Stimulated activated naive CD4-positive, alpha-beta T cell treated with Interleukin-2 at 50 U/mL for 16 hours (primary cell): ENCODE results near the gene PLEKHH1.
A peak's percentile ranks its signal among the peaks of the same experiment; 100 is the strongest.

Experiments used
- DNase-seq: peaks from one replicate; lab custom pipeline; 2025; lab: John Stamatoyannopoulos, UW

Gene PLEKHH1

DNA sequence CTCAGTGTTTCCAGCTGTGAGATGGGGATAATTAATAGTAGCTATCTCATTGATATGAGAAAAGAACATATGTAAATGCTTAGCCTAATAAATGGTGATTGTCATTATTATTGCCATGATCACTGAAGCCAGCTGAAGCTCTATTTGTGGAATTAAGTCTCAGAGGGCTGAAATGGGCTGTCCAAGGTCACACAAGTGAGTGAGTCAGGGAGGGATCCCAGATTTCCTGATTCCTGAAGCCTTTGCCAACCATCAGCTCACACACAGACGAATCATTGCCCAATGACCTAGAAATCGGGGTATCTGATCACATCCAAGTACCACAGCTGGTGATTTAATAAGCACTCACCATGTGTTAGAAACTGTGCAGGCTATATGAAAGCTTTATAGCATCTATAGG lies 23.0 kb upstream of the PLEKHH1 start:
- no peak for DNase-seq

DNA sequence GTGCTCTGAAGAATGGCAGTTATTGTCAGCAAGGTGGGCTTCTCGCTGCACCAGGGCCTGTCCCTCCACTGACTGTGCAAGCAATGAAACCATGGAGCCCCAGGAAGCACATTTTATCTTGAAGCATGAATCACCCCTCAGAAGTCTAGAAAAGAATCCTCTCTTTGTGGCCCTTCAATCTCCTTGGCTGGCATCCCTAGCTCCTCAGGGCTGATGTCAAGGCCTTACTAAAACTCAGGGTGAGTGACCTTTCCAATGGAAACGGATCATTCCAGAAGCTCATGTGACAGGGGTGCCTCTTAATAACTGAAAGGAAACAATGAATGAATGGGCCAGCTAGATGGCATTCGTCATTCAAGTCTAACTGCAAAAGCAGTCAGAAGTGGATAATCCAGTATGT lies 22.3 kb upstream of the PLEKHH1 start:
- DNase-seq, result no peak

DNA sequence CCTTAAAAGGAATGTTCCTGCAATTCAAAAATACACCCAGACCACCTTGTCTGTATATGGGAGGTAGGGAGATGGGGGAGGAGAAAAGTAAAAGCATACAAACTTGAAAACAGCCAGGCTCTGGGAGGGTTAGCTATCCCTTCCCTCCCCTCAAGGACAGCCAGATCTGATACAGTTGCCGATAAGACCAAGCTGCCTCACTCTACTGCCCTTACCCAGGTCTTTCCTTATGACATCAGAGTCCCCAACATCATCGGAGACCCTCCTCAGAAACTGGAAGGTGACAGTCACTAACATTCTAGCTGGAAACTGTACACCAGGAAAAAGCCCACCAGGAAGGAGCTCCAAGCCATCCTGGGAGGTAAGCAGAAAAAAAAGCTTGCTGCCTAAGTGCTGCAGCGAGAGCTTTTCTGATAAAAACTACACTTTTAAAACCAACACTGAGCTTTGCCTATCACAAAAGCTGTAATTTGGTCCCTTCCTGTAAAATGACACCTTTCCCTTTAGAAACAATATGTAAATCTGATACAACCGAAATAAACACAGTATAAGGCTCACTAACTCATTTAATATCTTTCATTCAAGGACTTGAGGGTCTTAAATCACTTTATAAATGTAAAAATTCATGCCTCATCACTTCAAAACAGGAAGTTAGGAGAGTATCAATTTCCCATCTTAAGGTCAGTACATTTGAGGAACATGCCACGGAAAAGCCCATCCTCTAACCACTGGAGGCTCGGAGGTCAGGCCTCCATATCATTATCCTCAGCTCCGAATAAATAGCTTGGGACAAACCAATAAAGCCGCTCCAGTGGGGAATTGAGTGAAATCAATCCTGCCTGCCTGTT lies 20.4 kb upstream of the PLEKHH1 start:
- DNase-seq, result no peak

DNA sequence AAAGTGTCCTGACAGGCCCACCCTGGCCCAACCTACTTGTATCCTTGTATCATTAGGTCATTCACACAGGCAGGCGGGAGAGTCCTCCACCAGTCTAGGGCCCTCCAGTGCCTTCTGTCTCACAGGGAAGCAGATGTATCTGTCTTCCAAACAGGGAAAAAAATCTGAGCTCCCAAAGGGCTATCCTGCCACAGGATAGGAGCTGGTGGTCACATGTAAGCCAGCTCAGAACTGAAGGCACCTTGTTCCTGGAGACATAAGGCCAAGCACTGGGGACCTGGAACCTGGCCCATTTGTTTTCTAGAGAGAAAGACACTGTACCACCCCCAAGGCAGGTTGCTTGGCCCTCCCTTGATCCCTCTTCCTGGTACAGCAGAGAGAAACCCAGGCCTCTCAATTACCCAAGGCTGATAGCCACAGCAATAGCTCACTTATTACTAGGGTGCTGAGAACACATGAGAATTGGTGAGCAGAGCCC lies 19.4 kb upstream of the PLEKHH1 start:
- no peak for DNase-seq

DNA sequence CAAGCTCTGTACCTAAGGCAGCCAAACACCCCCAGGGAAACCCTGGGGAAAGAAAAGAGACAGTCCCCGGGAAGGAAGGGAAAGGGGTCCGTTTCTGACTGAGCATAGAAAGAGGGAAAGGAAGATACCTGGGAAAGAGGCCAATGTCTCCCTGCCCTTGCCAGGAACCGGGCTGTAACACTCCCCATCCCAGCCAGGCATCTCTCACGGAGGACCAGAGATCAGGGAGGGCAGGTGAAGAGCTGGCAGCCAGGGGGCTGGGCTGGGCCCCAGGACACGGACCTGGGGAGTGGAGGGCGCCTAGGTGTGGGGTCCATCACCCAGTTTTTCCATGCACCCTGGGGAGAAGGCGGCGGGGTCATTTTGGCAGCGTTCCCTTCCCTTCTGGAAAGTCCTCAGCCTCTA lies 18.9 kb upstream of the PLEKHH1 start:
- no peak for DNase-seq

DNA sequence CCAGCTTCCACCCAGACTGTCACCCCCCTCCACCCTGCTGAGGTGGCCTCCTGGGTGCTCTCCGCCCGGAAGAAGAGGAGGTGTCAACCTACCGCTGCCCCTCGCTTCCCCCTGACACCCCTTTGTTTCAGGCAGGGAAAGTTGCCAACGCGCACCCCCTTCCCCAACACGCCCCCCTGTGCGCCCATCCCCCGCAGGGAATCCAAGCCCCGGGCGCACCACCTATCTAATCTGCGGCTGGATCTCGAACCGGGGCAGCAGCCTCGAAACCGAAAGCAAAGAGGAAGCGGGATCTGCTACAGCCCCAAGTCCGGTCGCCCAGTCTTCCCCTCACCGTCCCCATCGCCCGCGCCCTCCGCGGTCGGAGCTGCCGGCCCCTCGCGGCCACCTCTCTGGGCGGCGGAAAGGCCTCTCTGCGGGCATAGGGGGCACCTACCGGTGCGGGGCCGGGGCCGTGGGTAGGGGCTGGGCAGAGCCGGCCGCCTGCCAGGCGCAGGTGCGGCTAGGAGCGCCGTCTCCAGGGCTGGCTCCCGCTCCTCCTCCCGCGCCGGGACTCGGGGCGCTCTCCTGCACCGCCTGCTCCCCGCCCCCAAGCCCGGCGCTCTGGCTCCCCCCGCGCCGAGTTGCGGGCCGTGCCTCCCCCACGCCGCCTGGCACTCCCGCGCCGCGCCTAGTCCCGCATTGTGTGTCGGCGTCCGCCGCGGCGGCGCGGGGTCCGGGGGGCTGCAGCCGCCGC lies 18.3 kb upstream of the PLEKHH1 start:
- peak; percentile 44 for DNase-seq

DNA sequence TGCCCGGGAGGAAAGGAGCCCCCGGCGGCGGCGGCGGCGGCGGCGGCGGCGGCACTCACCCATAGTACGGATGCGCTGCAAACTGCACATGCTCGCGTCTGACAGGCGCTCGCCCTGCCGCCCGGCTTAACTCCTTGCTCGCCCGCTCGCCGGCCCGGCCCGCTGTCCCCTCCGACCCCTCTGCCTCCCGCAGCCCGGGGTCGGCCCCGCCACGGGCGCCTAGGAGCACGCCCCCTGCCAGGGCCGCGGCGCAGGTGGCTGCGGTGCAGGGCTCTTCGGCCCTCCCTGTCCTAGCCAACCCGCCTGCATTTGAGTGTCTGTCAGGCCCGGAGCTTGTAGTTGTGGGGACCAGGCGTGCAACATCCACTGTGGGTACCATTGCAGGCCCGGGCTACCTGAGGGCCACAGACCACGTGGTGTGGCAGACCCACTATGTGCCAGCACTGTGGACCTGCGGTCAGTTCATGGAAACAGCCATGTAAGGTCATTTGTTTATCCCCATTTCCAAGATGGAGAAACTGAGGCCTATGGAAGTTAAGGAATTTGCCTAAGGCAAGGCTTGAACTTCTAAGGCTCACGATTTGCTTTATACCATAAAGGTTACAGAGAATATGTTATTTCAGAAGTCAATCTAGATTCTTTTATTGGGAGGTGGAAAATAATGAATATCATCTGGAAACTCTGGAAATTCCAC lies 17.6 kb upstream of the PLEKHH1 start:
- peak; percentile 44 for DNase-seq

DNA sequence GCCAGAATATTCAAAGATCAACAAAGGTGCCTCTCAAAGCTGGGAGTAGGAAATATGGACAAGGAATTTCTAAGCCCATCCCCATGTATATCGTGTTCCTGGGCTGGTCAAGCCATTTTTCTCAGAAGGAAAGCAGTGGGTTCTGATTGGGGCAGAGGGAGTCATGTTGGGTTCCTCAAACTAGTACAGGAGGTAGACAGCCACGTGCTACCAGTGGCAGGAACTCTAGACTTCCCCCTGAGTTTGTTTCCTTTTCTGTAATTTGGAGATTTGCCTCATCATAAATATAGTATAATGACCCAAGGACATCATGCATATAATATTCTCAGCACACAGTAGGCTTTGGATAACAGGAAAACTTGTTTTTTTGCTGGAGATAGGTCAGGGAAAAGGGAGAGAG lies 16.4 kb upstream of the PLEKHH1 start:
- DNase-seq, result no peak

DNA sequence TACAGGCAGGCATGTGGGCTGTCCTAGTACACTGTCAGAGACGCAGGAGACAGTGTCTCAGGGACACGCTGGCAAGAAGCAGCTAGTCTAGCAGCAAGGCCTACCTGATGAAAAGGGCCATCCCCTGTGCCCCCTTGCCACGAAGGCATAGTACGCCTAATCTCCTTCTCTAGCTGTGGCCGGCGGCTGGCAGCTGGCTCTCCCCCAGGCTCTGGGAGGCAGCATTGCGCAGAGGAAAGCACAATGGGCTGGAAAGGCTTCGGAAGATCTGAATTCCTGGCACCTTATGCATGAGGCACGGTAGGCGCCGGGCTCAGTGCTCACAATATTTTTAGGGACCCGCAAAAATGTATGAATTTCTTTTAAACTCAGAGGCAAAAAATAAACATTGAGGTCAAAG lies 16.0 kb upstream of the PLEKHH1 start:
- no peak for DNase-seq

DNA sequence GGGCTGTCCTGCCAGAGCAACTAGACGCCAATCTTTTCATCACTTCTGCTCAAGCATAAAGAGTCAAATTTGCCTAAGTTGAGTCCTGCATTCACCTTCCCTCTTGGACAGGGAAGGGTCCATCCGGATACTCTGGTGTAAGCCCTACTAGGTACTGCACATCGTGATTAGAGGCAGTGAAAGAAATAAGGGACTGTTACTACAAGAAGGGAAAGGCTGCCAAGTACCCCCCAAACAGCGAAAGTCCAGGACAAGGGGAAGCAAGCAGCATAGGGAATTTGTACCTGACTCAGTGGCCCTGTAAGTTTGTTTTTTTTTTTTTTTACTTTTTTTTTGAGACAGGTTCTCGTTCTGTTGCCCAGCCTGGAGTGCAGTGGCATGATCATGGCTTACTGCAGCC lies 13.7 kb upstream of the PLEKHH1 start:
- no peak for DNase-seq

DNA sequence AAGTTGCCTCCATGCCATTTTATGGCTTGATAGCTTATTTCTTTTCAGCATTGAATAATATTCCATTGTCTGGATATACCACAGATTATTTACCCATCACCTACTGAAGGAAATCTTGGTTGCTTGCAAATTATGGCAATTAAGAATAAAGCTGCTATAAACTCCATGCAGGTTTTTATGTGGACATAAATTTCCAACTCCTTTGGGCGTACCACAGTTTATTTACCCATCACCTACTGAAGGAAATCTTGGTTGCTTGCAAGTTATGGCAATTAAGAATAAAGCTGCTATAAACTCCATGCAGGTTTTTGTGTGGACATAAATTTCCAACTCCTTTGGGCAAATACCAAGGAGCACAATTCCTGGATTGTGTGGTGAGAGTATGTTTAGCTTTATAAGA lies 12.6 kb upstream of the PLEKHH1 start:
- no peak for DNase-seq

DNA sequence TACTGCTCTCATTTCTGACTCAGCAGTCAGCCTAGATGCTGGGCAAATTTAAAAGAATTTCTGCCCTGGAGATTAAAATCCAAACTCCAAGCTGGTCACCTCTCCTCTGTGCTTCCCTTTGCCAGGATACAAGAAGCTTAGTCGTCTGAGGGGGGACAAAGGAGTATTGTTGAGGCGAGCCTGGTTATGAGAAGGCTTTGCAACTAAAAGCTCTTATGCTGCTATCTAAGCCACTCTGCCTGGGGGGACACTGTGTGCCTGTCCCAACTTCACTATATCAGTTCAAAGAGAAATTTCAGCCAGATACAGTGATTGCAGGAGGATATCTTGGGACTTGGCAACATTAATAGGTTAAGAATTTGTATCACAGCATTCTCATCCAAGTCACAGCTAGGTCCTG lies 10.8 kb upstream of the PLEKHH1 start:
- DNase-seq, result no peak

DNA sequence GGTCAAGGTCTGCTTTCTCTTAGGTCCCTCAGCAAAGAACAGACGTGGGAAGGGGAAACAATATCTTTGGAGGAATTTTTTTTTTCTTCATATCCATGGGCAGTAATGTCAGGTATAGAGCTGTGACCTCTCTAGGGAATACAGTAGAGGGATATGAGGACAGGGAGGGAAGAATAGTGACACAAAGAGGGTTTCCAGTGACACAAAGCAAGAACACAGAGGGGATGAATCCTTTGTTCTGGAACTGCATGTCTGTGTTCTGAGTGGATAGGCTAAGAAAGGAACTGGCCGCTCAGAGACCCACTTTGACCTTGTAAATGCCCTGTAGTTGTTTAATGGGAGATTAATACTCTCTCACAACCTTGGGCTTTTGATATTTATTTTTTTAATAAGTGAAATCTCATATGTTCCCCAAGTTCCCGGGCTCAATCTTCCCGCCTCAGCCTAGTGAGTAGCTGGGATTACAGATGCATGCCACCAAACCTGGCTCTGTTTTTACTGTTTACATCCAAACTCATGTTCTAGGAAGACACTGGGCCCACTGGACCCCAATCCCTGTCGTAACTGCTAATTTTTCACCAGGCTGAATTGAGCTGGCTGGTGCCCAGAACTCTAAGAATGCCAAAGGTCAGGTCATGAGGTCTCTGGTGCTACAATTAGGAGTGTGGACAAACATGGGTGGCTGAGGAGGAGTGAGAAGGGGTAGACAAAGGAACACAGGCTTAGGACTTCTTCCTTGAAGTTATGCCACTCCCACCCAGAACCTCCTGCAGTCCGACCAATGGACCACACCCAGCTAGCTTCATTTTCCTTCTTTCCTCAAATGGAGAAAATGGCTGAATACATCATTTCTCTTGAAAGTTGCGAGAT lies 9.1 kb upstream of the PLEKHH1 start:
- no peak for DNase-seq

DNA sequence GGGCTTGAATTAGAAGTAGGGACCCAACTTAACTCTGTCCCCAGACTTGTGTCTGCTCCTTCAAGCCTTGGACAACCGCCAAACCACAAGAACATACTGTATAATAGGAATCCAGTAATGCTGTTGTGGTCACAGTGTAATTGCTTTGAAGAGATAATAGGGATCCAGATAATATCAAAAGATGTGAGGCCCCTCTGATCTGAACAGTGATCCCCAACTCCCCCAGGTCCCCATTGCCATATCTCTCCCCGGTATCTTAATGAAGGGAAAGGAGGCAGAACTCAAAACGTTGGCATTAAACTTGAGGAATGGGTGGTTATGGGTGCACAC lies 8.5 kb upstream of the PLEKHH1 start:
- no peak for DNase-seq

DNA sequence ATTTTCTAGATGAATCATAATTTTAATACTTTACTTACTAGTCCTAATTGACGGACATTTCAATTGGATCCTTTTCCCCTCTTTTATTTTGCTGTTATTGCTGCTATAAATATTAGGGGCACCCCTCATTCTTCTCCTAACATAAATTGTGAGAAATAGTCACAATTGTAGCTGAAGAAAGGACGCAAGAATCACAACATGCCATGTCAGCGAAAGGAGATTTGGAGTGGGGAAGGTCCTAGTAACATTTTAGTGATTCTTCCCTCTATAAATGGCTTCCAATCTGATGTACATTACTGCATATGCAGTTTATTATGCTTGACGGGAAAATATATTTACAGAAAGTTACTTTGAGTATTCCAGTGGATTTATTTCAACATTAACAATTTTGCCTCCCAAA lies 7.7 kb upstream of the PLEKHH1 start:
- no peak for DNase-seq

DNA sequence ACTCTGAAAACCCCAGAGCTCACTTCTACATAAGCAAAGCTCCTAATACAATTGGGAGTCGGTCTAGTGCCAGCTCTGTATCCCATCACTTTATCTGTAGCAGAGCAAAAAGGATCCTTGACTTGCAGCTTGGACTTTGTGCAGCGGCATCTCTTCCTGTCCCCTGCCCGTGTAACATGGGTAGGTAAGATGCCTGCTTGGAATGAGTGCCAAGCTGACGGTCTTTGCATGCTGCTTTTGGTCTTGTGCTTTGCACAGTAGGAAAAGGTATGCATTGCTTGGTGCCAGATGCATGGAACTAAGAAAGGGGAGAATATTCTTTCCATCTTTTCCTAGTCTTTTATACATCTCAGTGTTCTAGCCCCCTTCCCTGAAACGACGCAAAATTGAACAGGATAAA lies 6.9 kb upstream of the PLEKHH1 start:
- no peak for DNase-seq

DNA sequence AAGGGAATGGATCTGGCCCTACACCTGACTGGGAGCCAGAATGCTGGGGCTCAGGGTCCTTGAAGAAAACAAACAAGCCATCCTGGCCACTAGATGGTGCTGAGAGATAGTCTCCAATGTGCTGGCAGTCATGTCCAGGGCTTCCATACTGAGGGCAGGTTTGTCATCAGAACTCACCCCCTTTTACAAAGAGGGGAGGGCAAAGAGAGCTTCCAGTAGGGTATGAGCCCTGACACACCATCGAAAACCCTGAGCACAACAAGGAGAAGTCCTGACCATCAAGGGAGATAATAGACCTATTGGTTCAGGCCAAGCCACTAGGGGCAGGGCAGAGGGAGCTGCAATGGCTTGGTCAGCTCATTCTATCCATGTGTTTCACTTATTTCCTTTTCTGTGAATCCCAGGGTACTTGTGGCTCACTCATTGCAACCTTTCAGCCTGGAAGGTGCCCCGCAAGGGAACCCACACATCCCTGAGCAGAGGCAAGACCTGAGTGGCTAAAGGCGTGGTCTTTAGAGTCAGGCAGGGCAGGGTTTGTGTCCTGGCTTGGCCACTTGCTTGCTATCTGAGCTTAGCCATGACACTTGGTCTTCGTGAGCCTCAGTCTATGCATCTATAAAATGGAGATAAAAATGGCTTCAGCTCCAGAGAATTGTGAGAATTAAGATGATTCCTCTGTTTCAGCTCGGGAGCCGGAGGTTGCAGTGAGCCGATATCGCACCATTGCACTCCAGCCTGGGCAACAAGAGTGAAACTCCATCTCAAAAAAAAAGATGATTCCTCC lies 6.2 kb upstream of the PLEKHH1 start:
- DNase-seq, result peak; percentile 8

DNA sequence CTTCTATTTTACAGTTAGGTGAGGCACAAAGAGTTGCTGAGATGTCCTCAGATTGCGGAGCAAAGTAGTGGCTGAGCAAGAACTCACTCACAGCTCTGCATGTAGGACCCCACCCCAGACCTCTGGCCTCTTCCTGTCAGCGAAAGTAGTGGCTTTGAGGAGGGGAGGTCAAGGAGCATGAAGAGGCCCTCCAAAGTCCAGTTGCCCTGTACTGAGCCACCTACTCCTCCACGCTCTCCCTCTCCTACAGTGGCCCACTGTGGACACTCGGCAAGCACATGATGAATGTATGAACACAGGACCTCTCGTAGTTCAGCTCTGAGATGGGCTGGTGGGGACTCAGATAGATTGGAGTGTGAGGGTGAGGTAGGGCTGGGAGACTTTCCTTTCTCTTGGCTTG lies 5.3 kb upstream of the PLEKHH1 start:
- DNase-seq, result no peak

DNA sequence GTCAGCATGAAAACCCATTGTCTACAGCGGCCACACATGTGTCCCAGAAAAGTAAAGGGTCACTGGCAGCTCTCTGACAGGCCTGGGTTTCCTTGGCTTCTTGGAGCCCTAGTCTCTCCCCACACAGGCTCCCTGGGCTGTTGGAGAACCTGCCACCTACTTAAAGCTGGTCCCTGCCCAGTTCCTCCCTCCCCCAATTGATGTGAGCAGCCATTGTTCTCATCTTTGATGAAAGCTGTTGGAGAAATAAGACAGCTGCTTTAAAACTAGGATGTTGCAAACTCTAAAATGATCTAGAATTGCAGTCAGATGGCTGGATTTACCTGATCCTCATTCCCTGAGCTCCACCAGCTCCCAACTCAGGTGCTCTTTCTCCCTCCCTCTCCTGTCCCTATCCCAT lies 4.8 kb upstream of the PLEKHH1 start:
- DNase-seq, result no peak

DNA sequence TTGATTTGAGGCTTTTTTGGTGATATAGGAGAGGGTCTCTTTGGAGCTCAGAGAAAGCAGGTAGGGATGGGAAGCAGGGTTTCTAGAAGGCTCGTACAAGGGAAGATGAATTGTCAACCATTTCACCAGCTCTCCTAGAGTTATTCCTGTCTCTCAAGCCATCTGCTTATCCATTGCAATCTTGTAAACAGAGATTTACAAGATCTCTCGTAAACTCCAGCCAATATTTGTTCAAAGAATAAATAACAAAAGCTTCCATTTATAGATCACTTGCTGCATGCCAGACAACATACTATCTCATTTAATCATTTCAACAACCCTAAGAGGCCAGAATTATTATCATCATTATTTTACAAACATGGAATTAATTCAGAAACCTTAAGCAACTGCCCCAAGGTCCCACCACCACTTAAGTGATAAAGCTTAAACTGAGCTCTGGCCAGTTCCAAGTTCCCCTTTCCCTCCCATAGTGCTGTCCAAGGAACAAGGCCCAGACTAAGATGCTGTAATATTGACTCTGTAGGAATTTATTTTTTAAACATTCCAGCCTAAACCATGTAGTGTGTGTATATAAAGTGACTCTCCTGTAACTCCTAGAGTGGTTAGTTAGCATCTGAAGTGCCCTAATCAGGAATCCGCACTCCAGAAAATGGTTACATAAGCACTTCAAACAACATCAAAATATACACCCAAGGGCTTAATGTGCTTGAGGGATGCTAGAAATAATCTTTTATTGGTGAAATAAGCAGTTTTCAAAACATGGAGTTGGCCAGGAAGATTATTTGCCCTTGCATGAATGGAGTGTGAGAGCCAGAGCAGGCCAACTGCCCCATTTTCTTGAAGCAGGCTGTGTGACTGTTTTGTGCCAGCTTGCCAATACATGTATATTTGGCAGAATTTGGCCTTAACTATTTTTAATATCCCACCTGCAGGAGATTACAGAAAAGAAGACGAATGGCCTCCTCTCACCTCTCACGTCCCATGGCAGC lies 2.8 kb upstream of the PLEKHH1 start:
- no peak for DNase-seq
